PC-3 (cell line): Measurements from ENCODE around the gene MAPK7. TPM values are rescaled to one million over a fixed set of nuclear protein-coding genes. Genes with fewer than 3 reads are reported as not detected.

Experiments used
- ATAC-seq: fragments of 200-7000 bp; cut with Tn5 transposase; 2 replicates; pipeline ENCODE4 v1.9.1; 2020; ENCODE audit warnings: mild to moderate bottlenecking, moderate library complexity
- BruUV-seq: library from RNA; stranded (reverse); fragments of 400-500 nt; replicated peaks from 2 replicates; lab custom pipeline; 2021; lab: Mats Ljungman, UMichigan
- CTCF ChIA-PET: fragments of 300-600 bp; sonication (Branson Sonifier 250); formaldehyde crosslinking; loops from one replicate; lab custom pipeline; 2022; ENCODE audit warnings: antibody characterized with exemption; lab: Charles Lee
- POLR2A ChIA-PET: fragments of 300-600 bp; sonication (Branson Sonifier 250); formaldehyde crosslinking; loops from one replicate; lab custom pipeline; 2022; ENCODE audit warnings: antibody characterized with exemption; ENCODE audit not compliant: unreplicated experiment; lab: Charles Lee
- DNase-seq: peaks from one replicate; pipeline ENCODE4 v3.0.0-alpha.2; 2015
- H2AFZ ChIP-seq: fragments of 300-600 bp; sonication (generic); 2 replicates; pipeline ENCODE4 v1.6.0; 2016; ENCODE audit warnings: antibody characterized with exemption, low read length
- H3F3A ChIP-seq: fragments of 300-600 bp; sonication (generic); one replicate; pipeline ENCODE4 v1.6.0; 2017; ENCODE audit warnings: antibody characterized with exemption, low read length, control low read depth, mild to moderate bottlenecking; ENCODE audit not compliant: unreplicated experiment
- H3K27ac ChIP-seq: fragments of 300-600 bp; sonication (generic); 2 replicates; pipeline ENCODE4 v1.5.1; 2016; ENCODE audit warnings: mild to moderate bottlenecking, low read length
- H3K27me3 ChIP-seq: fragments of 300-600 bp; sonication (generic); 2 replicates; pipeline ENCODE4 v1.6.1; 2016; ENCODE audit warnings: low read length, mixed read lengths
- H3K36me3 ChIP-seq: fragments of 300-600 bp; sonication (generic); 2 replicates; pipeline ENCODE4 v1.6.1; 2016; ENCODE audit warnings: low read depth, mixed run types, low read length, mixed read lengths
- H3K4me1 ChIP-seq: fragments of 300-600 bp; sonication (generic); 2 replicates; pipeline ENCODE4 v1.5.1; 2016; ENCODE audit warnings: low read length; ENCODE audit not compliant: insufficient read depth
- H3K4me2 ChIP-seq: fragments of 300-600 bp; sonication (generic); 2 replicates; pipeline ENCODE4 v1.6.0; 2016; ENCODE audit warnings: low read length
- H3K4me3 ChIP-seq: fragments of 300-600 bp; sonication (generic); 2 replicates; pipeline ENCODE4 v1.5.1; 2016; ENCODE audit warnings: mild to moderate bottlenecking, low read length, mixed read lengths
- H3K79me2 ChIP-seq: fragments of 300-600 bp; sonication (generic); 2 replicates; pipeline ENCODE4 v1.6.1; 2017; ENCODE audit warnings: low read length, mixed read lengths
- H3K9ac ChIP-seq: fragments of 300-600 bp; sonication (generic); 2 replicates; pipeline ENCODE4 v1.6.0; 2016; ENCODE audit warnings: mild to moderate bottlenecking, low read length
- H3K9me2 ChIP-seq: fragments of 300-600 bp; sonication (generic); replicated peaks from 2 replicates; pipeline ENCODE4 v1.6.1; 2016; ENCODE audit warnings: mixed run types, low read length, mixed read lengths
- H3K9me3 ChIP-seq: fragments of 300-600 bp; sonication (generic); 2 replicates; pipeline ENCODE4 v1.6.1; 2016; ENCODE audit warnings: low read length, mixed read lengths
- H4K20me1 ChIP-seq: fragments of 300-600 bp; sonication (generic); 2 replicates; pipeline ENCODE4 v1.6.1; 2016; ENCODE audit warnings: low read length, mixed read lengths
- CTCF ChIP-seq: fragments of 300-600 bp; sonication (generic); conservative IDR thresholded peaks from 2 replicates; pipeline ENCODE4 v1.5.1; 2017; ENCODE audit warnings: antibody characterized with exemption, low read depth, mild to moderate bottlenecking, low read length
- EZH2 ChIP-seq: fragments of 300-600 bp; sonication (generic); IDR thresholded peaks from one replicate; pipeline ENCODE4 v1.6.1; 2017; ENCODE audit warnings: antibody characterized with exemption, mild to moderate bottlenecking, low read length; ENCODE audit not compliant: unreplicated experiment
- EZH2phosphoT487 ChIP-seq: fragments of 300-600 bp; sonication (generic); IDR thresholded peaks from 2 replicates; pipeline ENCODE4 v1.6.1; 2018; ENCODE audit warnings: mild to moderate bottlenecking, antibody characterized with exemption, low read length, borderline replicate concordance
- intact Hi-C: fragments of 100-400 bp; cut with micrococcal nuclease; formaldehyde crosslinking; loops from 2 replicates; pipeline ENCODE4 v1.9.0; 2023
- total RNA-seq: library from RNA; depleted of rRNA; stranded (reverse); fragments of >200 nt; gene quantifications from 2 replicates; pipeline ENCODE4 v1.2.3, GENCODE V29; 2014

MAPK7 gene
- total RNA-seq, 1 experiment from 2014 or later, result 9.8 TPM

DNA sequence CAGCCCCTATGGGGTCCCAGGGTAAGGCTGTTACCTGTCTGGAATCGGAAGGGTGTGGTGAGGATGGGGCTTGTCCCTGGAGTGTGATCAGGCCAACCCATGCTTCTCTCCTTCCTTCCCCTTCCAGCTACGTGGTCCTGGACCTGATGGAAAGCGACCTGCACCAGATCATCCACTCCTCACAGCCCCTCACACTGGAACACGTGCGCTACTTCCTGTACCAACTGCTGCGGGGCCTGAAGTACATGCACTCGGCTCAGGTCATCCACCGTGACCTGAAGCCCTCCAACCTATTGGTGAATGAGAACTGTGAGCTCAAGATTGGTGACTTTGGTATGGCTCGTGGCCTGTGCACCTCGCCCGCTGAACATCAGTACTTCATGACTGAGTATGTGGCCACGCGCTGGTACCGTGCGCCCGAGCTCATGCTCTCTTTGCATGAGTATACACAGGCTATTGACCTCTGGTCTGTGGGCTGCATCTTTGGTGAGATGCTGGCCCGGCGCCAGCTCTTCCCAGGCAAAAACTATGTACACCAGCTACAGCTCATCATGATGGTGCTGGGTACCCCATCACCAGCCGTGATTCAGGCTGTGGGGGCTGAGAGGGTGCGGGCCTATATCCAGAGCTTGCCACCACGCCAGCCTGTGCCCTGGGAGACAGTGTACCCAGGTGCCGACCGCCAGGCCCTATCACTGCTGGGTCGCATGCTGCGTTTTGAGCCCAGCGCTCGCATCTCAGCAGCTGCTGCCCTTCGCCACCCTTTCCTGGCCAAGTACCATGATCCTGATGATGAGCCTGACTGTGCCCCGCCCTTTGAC is 2.4 kb downstream of the MAPK7 start:
- no peak overlapping the region for H2AFZ ChIP-seq
- DNase-seq (no peak), ATAC-seq (no peak)
- H3K27ac ChIP-seq, result no peak overlapping the region
- no peak overlapping the region for H3K9ac ChIP-seq
- H3K4me1 ChIP-seq, result peaks cover 15% of the 10 kb centered on the region
- no peaks in the 10 kb centered on the region for H3K9me2 ChIP-seq
- no peak for TF ChIP-seq EZH2phosphoT487
- no peak for TF ChIP-seq CTCF
- TF ChIP-seq EZH2, result no peak
- no peak overlapping the region for H3K4me3 ChIP-seq
- CTCF ChIA-PET, result no interaction called here
- H3F3A ChIP-seq, result no peaks in the 10 kb centered on the region
- POLR2A ChIA-PET, result no interaction called here
- H3K79me2 ChIP-seq, result peaks cover 37% of the 10 kb centered on the region
- peaks cover 30% of the 10 kb centered on the region for H3K36me3 ChIP-seq
- no peaks in the 10 kb centered on the region for H3K27me3 ChIP-seq
- H4K20me1 ChIP-seq, result no peaks in the 10 kb centered on the region
- intact Hi-C loops, result no loop called here
- no peaks in the 10 kb centered on the region for H3K9me3 ChIP-seq
- no TSS peak for BruUV-seq
- H3K4me2 ChIP-seq, result no peak overlapping the region

GRCh38 chr17:19381361-19381740 is 3.1 kb downstream of the MAPK7 start:
- Histone ChIP-seq H3K9me2 (no peaks in the 10 kb centered on the region), H3K79me2 (peaks cover 30% of the 10 kb centered on the region), H3K4me2 (no peak overlapping the region), H3K9me3 (no peaks in the 10 kb centered on the region), H3K36me3 (peaks cover 30% of the 10 kb centered on the region), H3F3A (no peaks in the 10 kb centered on the region), H3K27me3 (no peaks in the 10 kb centered on the region), H3K4me1 (peaks cover 20% of the 10 kb centered on the region), H3K27ac (no peak overlapping the region), H2AFZ (no peak overlapping the region), H3K4me3 (no peak overlapping the region), H3K9ac (no peak overlapping the region), H4K20me1 (no peaks in the 10 kb centered on the region)
- CTCF ChIA-PET, result no interaction called here
- POLR2A ChIA-PET, result no interaction called here
- DNase-seq (no peak), ATAC-seq (no peak)
- no TSS peak for BruUV-seq
- intact Hi-C loops, result no loop called here
- TF ChIP-seq EZH2phosphoT487 (no peak), EZH2 (no peak), CTCF (no peak)

DNA sequence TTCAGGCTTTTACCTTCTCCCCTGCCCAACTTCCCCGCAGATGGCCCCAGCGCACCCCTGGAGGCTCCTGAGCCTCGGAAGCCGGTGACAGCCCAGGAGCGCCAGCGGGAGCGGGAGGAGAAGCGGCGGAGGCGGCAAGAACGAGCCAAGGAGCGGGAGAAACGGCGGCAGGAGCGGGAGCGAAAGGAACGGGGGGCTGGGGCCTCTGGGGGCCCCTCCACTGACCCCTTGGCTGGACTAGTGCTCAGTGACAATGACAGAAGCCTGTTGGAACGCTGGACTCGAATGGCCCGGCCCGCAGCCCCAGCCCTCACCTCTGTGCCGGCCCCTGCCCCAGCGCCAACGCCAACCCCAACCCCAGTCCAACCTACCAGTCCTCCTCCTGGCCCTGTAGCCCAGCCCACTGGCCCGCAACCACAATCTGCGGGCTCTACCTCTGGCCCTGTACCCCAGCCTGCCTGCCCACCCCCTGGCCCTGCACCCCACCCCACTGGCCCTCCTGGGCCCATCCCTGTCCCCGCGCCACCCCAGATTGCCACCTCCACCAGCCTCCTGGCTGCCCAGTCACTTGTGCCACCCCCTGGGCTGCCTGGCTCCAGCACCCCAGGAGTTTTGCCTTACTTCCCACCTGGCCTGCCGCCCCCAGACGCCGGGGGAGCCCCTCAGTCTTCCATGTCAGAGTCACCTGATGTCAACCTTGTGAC is 3.6 kb downstream of the MAPK7 start:
- no peak overlapping the region for H3K4me2 ChIP-seq
- H3K9ac ChIP-seq, result no peak overlapping the region
- H3K36me3 ChIP-seq, result peaks cover 30% of the 10 kb centered on the region
- DNase-seq (no peak), ATAC-seq (no peak)
- H3K27me3 ChIP-seq, result no peaks in the 10 kb centered on the region
- POLR2A ChIA-PET, result no interaction called here
- CTCF ChIA-PET, result no interaction called here
- no peak overlapping the region for H3K27ac ChIP-seq
- H3K9me3 ChIP-seq, result no peaks in the 10 kb centered on the region
- no TSS peak for BruUV-seq
- peaks cover 30% of the 10 kb centered on the region for H3K79me2 ChIP-seq
- H2AFZ ChIP-seq, result no peak overlapping the region
- peaks cover 22% of the 10 kb centered on the region for H3K4me1 ChIP-seq
- intact Hi-C loops, result no loop called here
- no peaks in the 10 kb centered on the region for H3K9me2 ChIP-seq
- TF ChIP-seq CTCF (no peak), EZH2 (no peak), EZH2phosphoT487 (no peak)
- no peaks in the 10 kb centered on the region for H4K20me1 ChIP-seq
- H3F3A ChIP-seq, result no peaks in the 10 kb centered on the region
- no peak overlapping the region for H3K4me3 ChIP-seq
